AML-193 (cell line): ENCODE measurements around the gene CHODL.

Experiments used
- DNase-seq, 2 experiments: peaks; one replicate each; lab custom pipeline; 2025; lab: John Stamatoyannopoulos, UW

Gene CHODL

DNA sequence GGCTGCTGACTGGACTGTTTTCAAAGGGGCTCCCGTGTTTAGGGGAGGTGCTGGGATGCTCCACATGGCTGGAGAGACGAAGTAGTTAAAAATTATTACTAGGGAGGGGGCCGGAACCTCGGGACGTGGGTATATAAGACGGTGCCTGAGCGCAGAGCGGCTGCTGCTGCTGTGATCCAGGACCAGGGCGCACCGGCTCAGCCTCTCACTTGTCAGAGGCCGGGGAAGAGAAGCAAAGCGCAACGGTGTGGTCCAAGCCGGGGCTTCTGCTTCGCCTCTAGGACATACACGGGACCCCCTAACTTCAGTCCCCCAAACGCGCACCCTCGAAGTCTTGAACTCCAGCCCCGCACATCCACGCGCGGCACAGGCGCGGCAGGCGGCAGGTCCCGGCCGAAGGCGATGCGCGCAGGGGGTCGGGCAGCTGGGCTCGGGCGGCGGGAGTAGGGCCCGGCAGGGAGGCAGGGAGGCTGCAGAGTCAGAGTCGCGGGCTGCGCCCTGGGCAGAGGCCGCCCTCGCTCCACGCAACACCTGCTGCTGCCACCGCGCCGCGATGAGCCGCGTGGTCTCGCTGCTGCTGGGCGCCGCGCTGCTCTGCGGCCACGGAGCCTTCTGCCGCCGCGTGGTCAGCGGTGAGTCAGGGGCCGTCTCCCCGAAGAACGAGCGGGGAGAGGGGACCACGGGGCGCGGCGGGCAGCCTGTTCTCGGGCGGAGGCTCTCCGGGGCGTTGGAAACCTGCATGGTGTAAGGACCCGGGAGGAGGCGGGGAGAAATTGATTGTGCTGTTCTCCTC is at the start of gene CHODL:
Gene CHODL, plus strand, starts transcription at position 163 of the 793 bp plus-strand sequence. Its CDS starts 391 bp downstream, at position 554.
- no peak for DNase-seq

DNA sequence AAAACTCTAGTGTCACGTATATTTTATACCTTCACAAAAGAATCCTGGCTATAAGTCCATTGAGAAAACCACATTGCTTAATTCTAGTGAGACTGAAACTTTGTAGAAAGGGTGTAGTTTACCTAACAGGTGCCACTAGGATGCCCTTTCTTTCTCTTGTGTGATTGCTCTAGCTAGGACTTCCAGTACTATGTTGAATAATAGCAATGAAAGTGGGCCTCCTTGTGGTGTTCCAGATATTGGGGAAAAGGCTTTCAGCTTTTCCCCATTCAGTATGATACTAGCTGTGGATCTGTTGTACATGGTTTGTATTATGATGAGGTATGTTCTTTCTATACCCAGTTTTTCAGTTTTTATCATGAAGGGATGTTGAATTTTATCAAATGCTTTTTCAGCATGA is 39.7 kb upstream of the CHODL start:
- no peak for DNase-seq

GRCh38 chr21:18218331-18218730 is 26.3 kb upstream of the CHODL start:
- DNase-seq, result no peak

- no peak for DNase-seq
These were observed 24.1 kb upstream of the CHODL start for GRCh38 chr21:18220498-18220897.

- no peak for DNase-seq
These were observed 22.3 kb upstream of the CHODL start for GRCh38 chr21:18222346-18222745.

GRCh38 chr21:18228060-18228739 is 16.4 kb upstream of the CHODL start:
- no peak for DNase-seq

GRCh38 chr21:18235545-18235944 is 9.1 kb upstream of the CHODL start:
- DNase-seq, result no peak

GRCh38 chr21:18245464-18245967 is 883 bp downstream of the CHODL start:
- DNase-seq, result no peak

DNA sequence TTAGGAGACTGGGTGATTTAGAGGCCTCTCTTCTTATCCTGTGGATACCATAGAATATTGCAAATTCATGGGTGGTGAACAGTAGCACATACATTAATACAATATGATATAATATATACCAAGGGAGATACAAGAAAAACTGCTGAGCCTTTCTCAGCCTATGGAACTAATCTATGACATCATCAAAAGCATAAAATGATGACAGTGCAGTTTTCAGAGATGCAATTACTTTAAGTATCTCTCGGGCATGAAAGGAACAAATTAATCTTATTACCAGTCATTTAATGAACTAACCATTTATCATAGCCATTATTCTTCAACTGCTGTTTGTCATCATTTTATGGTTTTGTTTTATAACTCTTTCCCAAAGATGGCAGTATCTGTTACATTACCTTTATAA is 3.5 kb downstream of the CHODL start:
- no peak for DNase-seq

DNA sequence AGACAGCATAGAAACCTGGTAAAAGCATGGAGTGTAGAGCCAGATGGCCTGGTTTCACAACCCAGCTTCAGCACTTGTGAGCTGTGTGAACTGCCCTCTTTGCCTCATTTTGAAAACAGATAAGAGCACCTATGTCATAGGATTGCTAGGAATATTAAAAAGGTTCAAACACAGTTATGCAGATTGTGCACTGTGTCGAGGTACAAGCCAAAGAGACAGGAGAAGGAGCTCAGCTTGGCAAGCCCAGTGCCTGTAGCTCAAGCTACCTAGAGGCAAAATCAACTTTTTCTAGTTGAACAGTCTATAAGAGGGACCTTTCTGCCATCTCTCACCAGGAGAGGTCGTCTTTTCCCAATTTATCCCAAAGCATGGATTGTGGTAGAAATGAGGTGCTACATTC is 5.0 kb downstream of the CHODL start:
- no peak for DNase-seq

DNA sequence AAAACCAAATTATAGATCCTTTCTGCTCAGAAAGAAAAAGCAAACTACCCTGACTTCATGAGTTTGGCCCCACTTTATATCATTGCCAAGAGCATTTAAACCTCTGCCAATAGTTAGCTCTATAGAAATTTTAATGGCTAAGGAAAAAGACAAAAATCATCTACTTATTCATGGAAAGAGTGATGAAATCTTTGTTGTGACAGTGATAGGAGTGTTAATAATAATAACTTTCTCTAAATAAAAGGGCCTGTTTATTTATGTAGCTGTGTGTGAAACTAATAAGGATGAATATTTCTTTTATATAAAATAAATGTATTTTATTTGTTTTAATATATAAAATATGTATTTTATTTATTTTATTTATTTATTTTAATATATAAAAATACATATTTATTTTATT is 6.4 kb downstream of the CHODL start:
- peak in 1 of 2 experiments; percentile 11 for DNase-seq

DNA sequence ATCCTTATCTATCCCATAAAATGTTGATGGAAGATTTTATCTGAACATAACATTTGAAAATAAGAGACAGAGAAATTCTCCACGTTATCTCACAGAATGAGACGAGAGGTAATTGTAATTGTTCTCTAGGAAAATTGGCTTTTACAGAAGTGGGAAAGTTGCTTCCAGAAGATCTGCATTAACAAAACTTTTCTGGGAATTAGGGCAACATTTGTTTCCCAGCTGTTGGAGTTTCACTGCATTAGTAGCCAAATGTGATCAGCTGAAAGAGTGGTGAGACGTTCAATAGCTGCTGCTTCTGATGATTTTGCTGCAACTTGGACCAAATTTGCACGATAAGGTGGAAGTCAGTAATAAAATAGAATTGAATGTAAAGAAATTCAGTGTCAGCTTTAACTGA is 7.6 kb downstream of the CHODL start:
- DNase-seq, result no peak

DNA sequence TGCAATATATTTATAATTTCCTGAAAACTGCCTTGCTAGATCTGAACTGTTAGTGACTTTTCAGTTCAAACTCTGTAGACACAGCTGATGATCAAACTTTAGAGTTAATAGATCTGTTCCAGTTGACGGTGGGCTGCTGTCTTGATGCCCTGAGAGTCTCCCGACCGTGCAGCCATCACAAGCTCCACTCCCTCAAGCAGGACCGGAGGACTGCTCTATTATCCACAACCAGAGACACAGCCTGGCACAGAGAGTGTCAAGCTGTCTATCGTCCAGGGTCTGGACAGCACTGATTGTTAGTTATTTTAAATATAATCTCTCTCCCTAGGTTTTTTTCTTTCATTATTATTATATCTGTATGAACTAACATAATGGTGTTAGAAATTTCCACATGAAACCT is 8.0 kb downstream of the CHODL start:
- DNase-seq, result no peak

- DNase-seq, result no peak
These were observed 8.6 kb downstream of the CHODL start for GRCh38 chr21:18253221-18253620.

GRCh38 chr21:18253799-18254198 is 9.2 kb downstream of the CHODL start:
- no peak for DNase-seq

- DNase-seq, result no peak
These were observed 21.3 kb downstream of the CHODL start for GRCh38 chr21:18265944-18266343.

DNA sequence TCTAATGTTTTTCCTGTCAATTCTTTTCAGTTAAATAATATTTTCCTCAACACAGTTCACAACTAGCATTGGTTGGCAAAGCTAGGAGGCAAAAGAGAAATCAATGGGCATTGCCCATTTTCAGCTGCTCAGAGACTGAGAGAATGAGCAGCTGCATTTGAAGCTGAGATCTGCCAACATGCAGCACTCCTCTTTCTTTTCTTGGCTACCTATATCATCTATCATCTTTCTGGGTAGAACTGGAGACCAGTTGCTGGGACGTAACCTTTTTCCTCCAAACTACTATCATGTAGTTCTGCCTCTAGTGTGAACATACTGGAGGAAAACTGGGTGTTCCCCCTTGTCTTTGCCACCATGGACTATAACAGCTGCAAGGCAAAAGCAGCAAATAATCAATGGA is 22.9 kb downstream of the CHODL start:
- no peak for DNase-seq

DNA sequence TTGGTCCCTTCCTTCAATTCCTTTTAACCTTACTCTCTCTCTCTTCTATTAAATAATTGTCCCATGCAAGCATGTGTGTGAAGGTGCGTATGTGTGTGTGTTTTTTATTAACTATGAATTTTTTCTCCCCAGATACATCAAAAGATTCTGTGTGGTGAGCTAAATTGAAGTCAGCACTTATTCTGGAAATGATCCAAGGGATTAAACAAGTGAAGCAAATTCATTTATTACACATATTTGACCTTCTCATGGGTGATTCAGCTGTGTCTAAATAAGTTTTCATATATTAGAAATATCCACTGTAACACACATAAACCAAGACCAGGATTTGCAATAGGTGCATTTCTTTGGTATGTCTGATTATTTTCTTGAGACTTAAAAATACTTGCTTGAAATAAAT is 24.3 kb downstream of the CHODL start:
- no peak for DNase-seq

GRCh38 chr21:18269856-18270255 is 25.2 kb downstream of the CHODL start:
- no peak for DNase-seq

DNA sequence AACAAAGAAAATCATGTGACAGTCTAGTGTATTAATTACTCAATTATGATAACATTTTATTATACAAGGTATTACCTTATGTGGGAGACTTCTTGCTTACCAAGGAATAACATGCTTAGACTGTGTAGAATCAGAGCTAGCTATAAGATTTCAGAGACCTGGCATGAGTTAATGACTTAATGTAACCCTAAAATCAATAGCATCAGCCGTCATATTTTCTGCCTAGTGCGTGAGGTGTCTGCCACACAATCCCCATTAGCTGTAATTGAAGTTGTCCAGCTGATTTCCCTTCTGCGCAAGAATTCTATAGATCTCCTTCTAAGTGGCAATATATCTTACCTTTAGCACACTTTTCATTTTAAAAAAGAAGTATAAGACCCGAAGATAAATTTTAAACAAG is 28.8 kb downstream of the CHODL start:
- DNase-seq, result no peak

DNA sequence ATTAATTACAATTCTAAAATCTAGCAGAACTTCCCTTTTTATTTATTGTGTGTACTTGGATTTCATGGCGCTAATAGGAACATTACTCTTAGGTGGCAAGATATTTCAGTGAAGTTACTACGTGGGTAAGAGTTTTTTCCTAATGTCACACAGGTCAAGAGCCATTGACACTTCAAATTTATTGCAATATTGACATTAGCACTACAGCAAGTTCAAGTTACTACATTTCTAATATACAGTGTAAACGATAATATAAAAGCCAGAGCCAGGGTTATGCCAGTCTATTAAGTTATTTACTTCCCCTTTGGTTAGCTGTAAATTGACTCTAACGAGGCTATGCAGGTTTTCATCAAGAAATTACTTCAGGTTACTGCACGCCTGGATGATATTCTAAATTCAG is 29.7 kb downstream of the CHODL start:
- no peak for DNase-seq

DNA sequence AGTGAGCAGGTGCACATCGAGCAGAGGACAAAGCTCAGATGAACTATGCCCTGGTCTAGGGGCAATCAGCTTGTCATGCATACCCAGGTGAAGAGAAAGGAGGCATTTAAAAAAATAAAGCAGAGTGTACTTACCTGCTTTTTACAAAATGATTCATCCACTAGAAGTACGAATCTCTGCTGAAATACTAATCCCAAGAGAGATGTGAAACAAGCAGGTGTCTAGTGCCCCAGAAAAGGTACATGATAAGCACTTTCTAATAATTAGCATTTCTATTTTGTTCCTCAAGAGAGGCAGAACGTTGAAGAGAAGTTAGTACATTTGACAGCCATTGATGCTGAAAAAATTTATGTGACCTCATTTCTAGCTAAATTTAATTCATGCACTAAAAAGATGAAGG is 31.1 kb downstream of the CHODL start:
- DNase-seq, result no peak

DNA sequence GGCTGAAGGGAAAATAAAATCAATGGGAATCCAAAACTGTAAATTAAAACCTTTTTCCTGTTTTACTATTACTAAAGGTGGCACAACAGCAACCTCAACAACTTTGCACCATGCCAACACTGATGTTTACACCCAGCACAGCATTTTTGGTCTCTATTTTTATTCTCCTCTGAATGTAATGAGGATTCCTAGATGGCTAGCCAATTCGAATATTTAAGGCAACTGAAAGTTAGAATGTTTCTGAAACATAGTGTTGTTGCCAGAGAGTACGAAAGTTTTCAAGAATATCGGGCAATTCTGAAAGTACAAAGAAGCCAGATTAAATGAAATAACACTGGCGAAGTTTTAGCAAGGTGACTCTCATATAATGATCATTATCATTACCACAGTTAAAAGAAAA is 40.7 kb downstream of the CHODL start:
- no peak for DNase-seq
